Omental fat pad (tissue), 4 donors: ENCODE data around the gene DAG1. TPM values are rescaled to one million over a fixed set of nuclear protein-coding genes. Genes with fewer than 3 reads are reported as not detected.
A peak's percentile ranks its signal among the peaks of the same experiment; 100 is the strongest.

Source experiments
- ATAC-seq: fragments of 150-250 bp; one replicate; pipeline ENCODE4 v1.9.1; 2016; ENCODE audit warnings: mild to moderate bottlenecking, moderate library complexity; ENCODE audit not compliant: low FRiP score
- DNase-seq: peaks from one replicate; pipeline ENCODE4 v3.0.0-alpha.2; 2019; ENCODE audit warnings: low spot score
- total RNA-seq, 4 donors: library from RNA; depleted of rRNA; stranded (reverse); fragments of >200 nt; gene quantifications; one replicate each; pipeline ENCODE4 v1.1.0, GENCODE V29; 2016
- TF ChIP-seq, protein P1 (sequence below), 3 donors: fragments of 450-650 bp; IDR thresholded peaks; one replicate each; pipeline ENCODE4 v1.5.1; 2016 to 2017; ENCODE audit warnings: antibody characterized with exemption in 3 of 3, mild to moderate bottlenecking in 3 of 3, moderate library complexity in 2 of 3

The DAG1 gene
- total RNA-seq, 4 donors from 2014 or later, result 37.8 to 65.0 (median 44.4) TPM

DNA sequence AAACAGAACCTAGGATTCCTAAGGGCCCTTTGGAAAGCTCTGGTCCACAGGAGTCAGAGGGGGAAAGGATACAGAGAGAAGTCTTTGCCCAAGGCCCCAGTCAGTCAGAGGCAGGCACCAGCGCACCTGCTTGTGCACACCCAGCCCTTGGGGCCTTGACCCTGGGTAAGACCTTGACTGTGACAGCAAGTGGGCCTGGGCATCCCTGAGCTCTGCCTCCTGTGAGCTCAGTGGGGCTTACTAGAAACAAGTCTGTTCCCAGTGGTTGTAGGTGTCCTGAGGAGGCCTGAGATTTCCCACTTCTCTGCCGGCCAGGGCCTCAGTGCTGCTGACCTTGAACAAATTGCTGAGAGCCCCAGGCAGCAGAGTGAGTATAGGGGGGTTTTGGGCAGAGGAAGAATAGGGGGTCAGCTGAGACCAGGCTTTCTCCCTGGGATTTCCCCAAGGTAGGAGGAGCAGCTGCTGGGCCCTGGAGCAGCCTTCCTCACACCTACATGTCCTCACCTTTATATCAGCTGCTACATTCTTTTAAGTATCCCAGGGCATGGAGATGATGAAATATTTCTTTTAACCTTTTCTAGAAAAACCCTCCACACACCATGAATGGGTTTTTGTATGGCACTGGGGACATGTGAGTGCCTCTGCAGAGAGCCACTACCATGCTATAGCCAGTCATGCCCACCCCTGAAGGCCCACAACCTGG, 9.7 kb upstream of the DAG1 start:
- TF ChIP-seq, protein P1, sequence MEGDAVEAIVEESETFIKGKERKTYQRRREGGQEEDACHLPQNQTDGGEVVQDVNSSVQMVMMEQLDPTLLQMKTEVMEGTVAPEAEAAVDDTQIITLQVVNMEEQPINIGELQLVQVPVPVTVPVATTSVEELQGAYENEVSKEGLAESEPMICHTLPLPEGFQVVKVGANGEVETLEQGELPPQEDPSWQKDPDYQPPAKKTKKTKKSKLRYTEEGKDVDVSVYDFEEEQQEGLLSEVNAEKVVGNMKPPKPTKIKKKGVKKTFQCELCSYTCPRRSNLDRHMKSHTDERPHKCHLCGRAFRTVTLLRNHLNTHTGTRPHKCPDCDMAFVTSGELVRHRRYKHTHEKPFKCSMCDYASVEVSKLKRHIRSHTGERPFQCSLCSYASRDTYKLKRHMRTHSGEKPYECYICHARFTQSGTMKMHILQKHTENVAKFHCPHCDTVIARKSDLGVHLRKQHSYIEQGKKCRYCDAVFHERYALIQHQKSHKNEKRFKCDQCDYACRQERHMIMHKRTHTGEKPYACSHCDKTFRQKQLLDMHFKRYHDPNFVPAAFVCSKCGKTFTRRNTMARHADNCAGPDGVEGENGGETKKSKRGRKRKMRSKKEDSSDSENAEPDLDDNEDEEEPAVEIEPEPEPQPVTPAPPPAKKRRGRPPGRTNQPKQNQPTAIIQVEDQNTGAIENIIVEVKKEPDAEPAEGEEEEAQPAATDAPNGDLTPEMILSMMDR (IDR thresholded peaks at IDR 0.05), result no peak
- ATAC-seq (no peak), DNase-seq (no peak)

DNA sequence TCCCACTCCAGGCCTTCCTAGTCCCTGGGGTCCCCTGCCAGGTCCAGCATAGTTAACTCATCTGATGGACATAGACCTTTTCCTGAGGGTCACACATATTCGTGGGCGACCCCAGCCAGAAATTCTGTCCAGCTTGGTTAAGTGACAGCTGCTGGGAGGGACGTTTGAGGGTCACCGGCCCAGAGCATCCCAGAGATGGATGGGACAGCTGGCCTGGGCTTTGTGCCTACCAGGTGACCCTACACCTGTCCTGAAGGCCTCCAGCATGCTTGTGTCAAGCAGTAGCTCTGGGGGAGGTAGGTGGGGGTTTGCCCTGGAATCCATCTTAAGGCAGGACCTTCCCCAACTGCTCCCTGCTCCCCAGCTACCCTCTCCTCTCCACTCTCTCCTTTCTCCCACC, 9.1 kb upstream of the DAG1 start:
- ATAC-seq, result no peak
- TF ChIP-seq, protein P1 (IDR thresholded peaks at IDR 0.05), result no peak
- no peak for DNase-seq

DNA sequence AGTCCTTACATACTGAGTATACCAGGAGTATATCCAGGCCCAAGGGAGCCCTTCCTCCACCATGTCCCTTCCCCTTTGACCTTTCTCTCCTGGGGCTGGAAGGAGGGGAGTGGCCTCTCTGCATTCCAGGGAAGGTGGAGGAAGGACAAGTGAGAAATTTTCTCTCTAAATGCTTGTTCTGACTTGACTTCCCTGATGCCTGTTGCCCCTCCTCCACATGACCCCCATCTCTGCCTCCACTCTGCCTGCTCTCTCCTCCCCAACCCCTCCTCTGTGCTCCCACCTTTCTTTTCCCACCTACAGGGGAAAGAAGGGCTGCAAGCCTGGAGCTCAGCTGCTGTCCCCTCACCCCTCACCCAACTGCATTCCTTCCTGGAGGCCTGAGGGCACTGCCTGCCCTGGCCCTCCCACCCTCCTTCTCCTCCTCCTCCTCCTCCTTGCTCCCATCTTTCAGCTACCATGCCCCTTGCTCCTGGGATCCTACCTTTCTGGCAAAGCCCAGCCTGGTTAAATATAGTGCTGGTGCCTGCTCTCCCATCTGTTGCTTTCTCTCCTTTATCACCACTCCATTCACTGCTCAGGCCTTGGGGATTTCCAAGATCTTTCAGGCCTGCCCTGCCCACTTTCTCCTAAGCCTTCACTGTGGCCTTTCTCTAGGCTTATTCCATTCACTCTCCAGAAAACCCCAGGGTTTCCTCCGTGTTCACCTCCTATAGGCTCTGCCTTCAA, 8.5 kb upstream of the DAG1 start:
- ATAC-seq (peak; percentile 22), DNase-seq (no peak)
- TF ChIP-seq, protein P1 (IDR thresholded peaks at IDR 0.05), result no peak

DNA sequence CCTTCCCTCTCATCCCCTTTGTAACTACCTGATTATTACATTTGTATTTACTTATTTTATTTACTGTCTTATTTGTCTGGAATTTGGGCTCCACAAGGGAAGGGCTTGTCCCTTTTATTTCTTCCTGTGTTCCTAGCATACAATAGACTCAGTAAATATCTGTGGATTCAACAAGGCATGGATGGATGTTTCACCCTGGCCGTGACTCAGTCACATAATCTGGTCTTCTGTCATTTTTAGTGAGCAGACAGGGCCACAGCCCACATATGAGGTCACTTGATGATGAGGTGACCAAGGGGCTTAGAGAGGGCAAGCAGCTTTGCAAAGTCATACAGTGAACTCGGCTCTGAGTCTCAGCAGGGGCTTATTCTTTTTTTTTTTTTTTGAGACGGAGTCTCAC, 7.8 kb upstream of the DAG1 start:
- TF ChIP-seq, protein P1 (IDR thresholded peaks at IDR 0.05), result no peak
- no peak for DNase-seq
- no peak for ATAC-seq

DNA sequence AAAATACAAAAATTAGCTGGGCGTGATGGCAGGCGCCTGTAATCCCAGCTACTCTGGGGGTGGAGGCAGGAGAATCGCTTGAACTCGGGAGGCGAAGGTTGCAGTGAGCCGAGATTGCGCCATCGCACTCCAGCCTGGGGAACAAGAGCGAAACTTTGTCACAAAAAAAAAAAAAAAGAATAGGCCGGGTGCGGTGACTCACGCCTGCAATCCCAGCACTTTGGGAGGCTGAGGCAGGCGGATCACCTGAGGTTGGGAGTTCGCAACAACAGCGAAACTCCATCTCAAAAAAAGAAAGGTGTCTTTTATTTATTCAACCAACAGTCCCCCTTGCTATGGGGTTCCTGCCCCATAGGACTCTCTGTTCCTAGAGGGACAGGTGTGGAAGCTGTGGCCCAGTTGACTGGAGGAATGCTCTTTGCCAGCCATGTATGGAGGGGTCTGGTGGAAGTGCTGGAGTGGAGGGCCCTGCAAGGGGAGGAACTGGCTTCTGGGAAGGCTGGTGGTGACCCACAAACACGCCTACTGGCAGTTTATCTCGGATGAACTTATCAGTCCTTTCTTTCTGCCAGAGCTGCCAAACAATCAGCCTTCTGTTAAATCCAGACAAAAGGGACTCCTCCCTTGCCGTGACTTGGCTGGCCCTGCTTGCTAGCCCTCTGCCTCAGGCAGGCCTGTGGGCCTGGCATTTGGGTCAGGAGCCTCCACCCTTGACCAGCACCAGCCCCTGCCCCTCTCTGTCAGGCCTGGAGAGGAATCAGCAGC, 4.6 kb upstream of the DAG1 start:
- no peak for ATAC-seq
- TF ChIP-seq, protein P1 (IDR thresholded peaks at IDR 0.05), result no peak
- no peak for DNase-seq

DNA sequence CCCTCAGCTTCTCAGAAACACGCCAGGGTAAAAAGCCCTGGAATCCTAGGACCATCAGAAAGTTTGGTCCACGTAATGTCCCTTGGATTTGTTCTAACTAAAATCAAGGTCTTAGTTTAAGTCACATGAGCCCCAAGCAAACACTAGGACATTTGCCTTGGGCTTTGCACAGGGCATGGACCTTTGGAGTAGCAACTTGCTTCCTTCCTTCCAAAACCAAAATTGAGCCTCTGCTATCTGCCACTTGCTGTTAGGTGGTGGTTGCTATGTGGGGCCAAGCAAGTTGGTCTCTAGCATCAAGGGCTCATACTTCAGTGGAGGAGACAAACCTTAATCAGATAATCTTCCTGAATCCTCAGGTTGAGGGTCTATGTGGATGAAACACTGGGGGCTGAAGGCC, 4.0 kb upstream of the DAG1 start:
- ATAC-seq, result no peak

More for the DNA sequence above, 4.0 kb upstream of the DAG1 start:
- TF ChIP-seq, protein P1 (IDR thresholded peaks at IDR 0.05), result no peak
- no peak for DNase-seq
